Trophoblast cell (in vitro differentiated cells and primary cell): ENCODE results near the gene FUT8.

Experiments used
- DNase-seq, 2 donors: peaks; one replicate each; pipeline ENCODE4 v3.0.0-alpha.2; 2016
- H2AFZ ChIP-seq: 2 replicates; pipeline ENCODE4 v1.6.1; 2013; ENCODE audit warnings: low read length, moderate library complexity, mild to moderate bottlenecking; ENCODE audit not compliant: insufficient read depth, poor library complexity
- H2AK5ac ChIP-seq: 2 replicates; pipeline ENCODE4 v1.6.1; 2013; ENCODE audit warnings: mild to moderate bottlenecking, low read length
- H2BK120ac ChIP-seq: 2 replicates; pipeline ENCODE4 v1.6.1; 2013; ENCODE audit warnings: low read length, mild to moderate bottlenecking, moderate library complexity; ENCODE audit not compliant: insufficient read depth, poor library complexity
- H2BK12ac ChIP-seq: 2 replicates; pipeline ENCODE4 v1.6.1; 2013; ENCODE audit warnings: mild to moderate bottlenecking, low read length, moderate library complexity
- H2BK5ac ChIP-seq: 2 replicates; pipeline ENCODE4 v1.6.1; 2013; ENCODE audit warnings: low read length, low read depth, moderate library complexity, mild to moderate bottlenecking; ENCODE audit not compliant: poor library complexity
- H3K14ac ChIP-seq: 2 replicates; pipeline ENCODE4 v1.6.1; 2013; ENCODE audit warnings: mild to moderate bottlenecking, low read length
- H3K18ac ChIP-seq: 2 replicates; pipeline ENCODE4 v1.6.1; 2013; ENCODE audit warnings: mild to moderate bottlenecking, low read length
- H3K23ac ChIP-seq: 2 replicates; pipeline ENCODE4 v1.6.1; 2013; ENCODE audit warnings: low read length
- H3K27ac ChIP-seq: 2 replicates; pipeline ENCODE4 v1.5.1; 2013; ENCODE audit warnings: low read depth, mild to moderate bottlenecking, inconsistent platforms, low read length, moderate library complexity
- H3K27me3 ChIP-seq: 2 replicates; pipeline ENCODE4 v1.6.1; 2013; ENCODE audit warnings: inconsistent platforms, mild to moderate bottlenecking, low read length, moderate library complexity; ENCODE audit not compliant: insufficient read depth
- H3K36me3 ChIP-seq, 2 experiments: 1 replicate in 1 of 2; 2 replicates in 1 of 2; pipeline ENCODE4 v1.6.1; 2013; ENCODE audit warnings: low read length in 2 of 2, mild to moderate bottlenecking in 2 of 2, moderate library complexity in 1 of 2; ENCODE audit not compliant: insufficient read depth in 2 of 2, control insufficient read depth in 1 of 2
- H3K4ac ChIP-seq: 2 replicates; pipeline ENCODE4 v1.6.1; 2013; ENCODE audit warnings: low read depth, mild to moderate bottlenecking, low read length, moderate library complexity
- H3K4me1 ChIP-seq, 2 experiments: 1 replicate in 1 of 2; 2 replicates in 1 of 2; pipeline ENCODE4 v1.6.1; 2013; ENCODE audit warnings: low read length in 2 of 2, mild to moderate bottlenecking in 2 of 2, moderate library complexity in 1 of 2; ENCODE audit not compliant: insufficient read depth in 2 of 2, control insufficient read depth in 1 of 2
- H3K4me2 ChIP-seq: 2 replicates; pipeline ENCODE4 v1.6.1; 2013; ENCODE audit warnings: inconsistent platforms, mild to moderate bottlenecking, low read length, moderate library complexity
- H3K4me3 ChIP-seq: 2 replicates; pipeline ENCODE4 v1.5.1; 2013; ENCODE audit warnings: mild to moderate bottlenecking, low read depth, low read length, inconsistent platforms
- H3K79me1 ChIP-seq: one replicate; pipeline ENCODE4 v1.6.1; 2013; ENCODE audit warnings: low read length
- H3K79me2 ChIP-seq: 2 replicates; pipeline ENCODE4 v1.6.1; 2013; ENCODE audit warnings: low read length, mild to moderate bottlenecking; ENCODE audit not compliant: control insufficient read depth, insufficient read depth, poor library complexity
- H3K9ac ChIP-seq: 2 replicates; pipeline ENCODE4 v1.6.1; 2013; ENCODE audit warnings: mild to moderate bottlenecking, low read length
- H3K9me3 ChIP-seq: 2 replicates; pipeline ENCODE4 v1.6.1; 2013; ENCODE audit warnings: low read depth, mild to moderate bottlenecking, control low read depth, inconsistent platforms, low read length; ENCODE audit not compliant: insufficient read depth
- H4K12ac ChIP-seq: 2 replicates; pipeline ENCODE4 v1.6.1; 2013; ENCODE audit warnings: low read depth, mild to moderate bottlenecking, low read length, moderate library complexity
- H4K8ac ChIP-seq: 2 replicates; pipeline ENCODE4 v1.6.1; 2013; ENCODE audit warnings: low read depth, mild to moderate bottlenecking, low read length, moderate library complexity
- H4K91ac ChIP-seq: one replicate; pipeline ENCODE4 v1.6.1; 2013; ENCODE audit warnings: low read depth, mild to moderate bottlenecking, low read length, moderate library complexity
- WGBS: extraction: QIAGEN DNeasy Blood & Tissue Kit; methylation state at CpG from one replicate; pipeline ENCODE4 v1.1.7; 2013; ENCODE audit warnings: missing lambda C conversion rate; ENCODE audit not compliant: insufficient read length, insufficient coverage; ENCODE audit errors: extremely low coverage; 5-methylcytosine and 5-hydroxymethylcytosine counted together

Gene FUT8

GRCh38 chr14:65469903-65470302, 57.4 kb downstream of the FUT8 start:
- no peak overlapping the region for H4K12ac ChIP-seq
- no peak overlapping the region for H3K4me3 ChIP-seq
- H4K8ac ChIP-seq: no peak overlapping the region
- peak overlapping the region; percentile 8 for H2BK120ac ChIP-seq
- no peaks in the 10 kb centered on the region for H3K36me3 ChIP-seq
- H3K79me1 ChIP-seq: peaks cover 10% of the 10 kb centered on the region
- H2AK5ac ChIP-seq: peak overlapping the region; percentile 21
- H3K4me2 ChIP-seq: no peak overlapping the region
- WGBS: no CpG with 5 or more reads among the region's 11 CpGs
- H3K9ac ChIP-seq: no peak overlapping the region
- H2BK12ac ChIP-seq: no peak overlapping the region
- no peaks in the 10 kb centered on the region for H3K27me3 ChIP-seq
- H3K79me2 ChIP-seq: peaks cover 12% of the 10 kb centered on the region
- peak overlapping the region; percentile 26 for H3K27ac ChIP-seq
- no peak overlapping the region for H3K23ac ChIP-seq
- H3K18ac ChIP-seq: peak overlapping the region; percentile 52
- H4K91ac ChIP-seq: peak overlapping the region; percentile 15
- H3K4ac ChIP-seq: peak overlapping the region; percentile 39
- H3K4me1 ChIP-seq: peaks cover 21 to 22% of the 10 kb centered on the region in 2 experiments
- H2AFZ ChIP-seq: no peak overlapping the region
- H3K9me3 ChIP-seq: no peaks in the 10 kb centered on the region
- peak overlapping the region; percentile 1 for H3K14ac ChIP-seq
- peak overlapping the region; percentile 7 for H2BK5ac ChIP-seq
- no peak for DNase-seq

GRCh38 chr14:65470404-65470880, 57.9 kb downstream of the FUT8 start:
- H3K9ac ChIP-seq: no peak overlapping the region
- H2BK5ac ChIP-seq: no peak overlapping the region
- peaks cover 12% of the 10 kb centered on the region for H3K79me2 ChIP-seq
- H3K4me2 ChIP-seq: no peak overlapping the region
- H3K23ac ChIP-seq: no peak overlapping the region
- H3K79me1 ChIP-seq: peaks cover 10% of the 10 kb centered on the region
- no peaks in the 10 kb centered on the region for H3K36me3 ChIP-seq
- peak overlapping the region; percentile 9 for H2BK12ac ChIP-seq
- H4K12ac ChIP-seq: no peak overlapping the region
- H3K27ac ChIP-seq: peak overlapping the region; percentile 26
- H3K27me3 ChIP-seq: no peaks in the 10 kb centered on the region
- H2AK5ac ChIP-seq: peak overlapping the region; percentile 25
- H2AFZ ChIP-seq: no peak overlapping the region
- WGBS: no CpG with 5 or more reads among the region's 13 CpGs
- DNase-seq: no peak
- no peak overlapping the region for H3K4me3 ChIP-seq
- H3K18ac ChIP-seq: peak overlapping the region; percentile 21
- peak overlapping the region; percentile 26 for H3K14ac ChIP-seq
- H2BK120ac ChIP-seq: peak overlapping the region; percentile 12
- H3K4ac ChIP-seq: peak overlapping the region; percentile 17
- H4K91ac ChIP-seq: peak overlapping the region; percentile 15
- peaks cover 22% of the 10 kb centered on the region in 2 experiments for H3K4me1 ChIP-seq
- peak overlapping the region; percentile 20 for H4K8ac ChIP-seq
- no peaks in the 10 kb centered on the region for H3K9me3 ChIP-seq

GRCh38 chr14:65471038-65471878, 58.7 kb downstream of the FUT8 start:
- DNase-seq: peak; percentile 2 to 68
- Histone ChIP-seq H3K18ac (no peak overlapping the region), H4K12ac (no peak overlapping the region), H3K4ac (no peak overlapping the region), H3K36me3 (no peaks in the 10 kb centered on the region), H2BK120ac (no peak overlapping the region), H3K27ac (peak overlapping the region; percentile 26), H3K9me3 (no peaks in the 10 kb centered on the region), H3K27me3 (no peaks in the 10 kb centered on the region), H3K4me3 (no peak overlapping the region), H3K79me2 (peaks cover 13% of the 10 kb centered on the region), H2BK12ac (no peak overlapping the region), H3K4me2 (no peak overlapping the region), H2AK5ac (no peak overlapping the region), H4K8ac (no peak overlapping the region), H2AFZ (no peak overlapping the region), H4K91ac (no peak overlapping the region), H3K14ac (no peak overlapping the region), H3K4me1 (peaks cover 26 to 29% of the 10 kb centered on the region in 2 experiments), H3K23ac (no peak overlapping the region), H3K79me1 (peaks cover 10% of the 10 kb centered on the region), H3K9ac (no peak overlapping the region), H2BK5ac (no peak overlapping the region)
- no CpG with 5 or more reads among the region's 5 CpGs for WGBS

- Histone ChIP-seq H3K36me3 (no peaks in the 10 kb centered on the region), H3K23ac (no peak overlapping the region), H3K4me3 (no peak overlapping the region), H4K8ac (peak overlapping the region; percentile 67), H3K27me3 (no peaks in the 10 kb centered on the region), H4K12ac (no peak overlapping the region), H2BK120ac (no peak overlapping the region), H3K9ac (no peak overlapping the region), H3K4me2 (no peak overlapping the region), H4K91ac (peak overlapping the region; percentile 70), H3K18ac (peak overlapping the region; percentile 87), H3K14ac (no peak overlapping the region), H2BK5ac (peak overlapping the region; percentile 82), H2BK12ac (peak overlapping the region; percentile 86), H2AFZ (no peak overlapping the region), H3K79me1 (peaks cover 11% of the 10 kb centered on the region), H3K9me3 (no peaks in the 10 kb centered on the region), H3K4ac (peak overlapping the region; percentile 84), H3K27ac (no peak overlapping the region), H3K79me2 (peaks cover 13% of the 10 kb centered on the region), H3K4me1 (peaks cover 26 to 29% of the 10 kb centered on the region in 2 experiments), H2AK5ac (no peak overlapping the region)
- no peak for DNase-seq
These were observed 59.7 kb downstream of the FUT8 start for GRCh38 chr14:65472189-65472588.
